SK-N-SH (cell line): Measurements from ENCODE around the gene CABP5. TPM values are rescaled to one million over a fixed set of nuclear protein-coding genes. Genes with fewer than 3 reads are reported as not detected.

Experiments
- CTCF ChIA-PET: fragments of 300-600, 350-600 bp; formaldehyde crosslinking; extraction: SDS; loops from one replicate; lab custom pipeline; 2021; lab: Yijun Ruan, JAX
- POLR2A ChIA-PET: fragments of 350-600 bp; sonication (Branson Sonifier 250); formaldehyde crosslinking; extraction: SDS; loops from one replicate; lab custom pipeline; 2020; ENCODE audit warnings: antibody characterized with exemption, inconsistent platforms; lab: Yijun Ruan, JAX
- DNase-seq: peaks from one replicate; pipeline ENCODE4 v3.0.0; 2012
- H2AFZ ChIP-seq: fragments of 200-600 bp; sonication (generic); 2 replicates; pipeline ENCODE4 v1.8.1; 2016; ENCODE audit warnings: antibody characterized with exemption, mild to moderate bottlenecking, low read depth
- H3F3A ChIP-seq: fragments of 200-600 bp; sonication (generic); replicated peaks from 2 replicates; pipeline ENCODE3; 2016; ENCODE audit warnings: antibody characterized with exemption, mild to moderate bottlenecking; ENCODE audit not compliant: insufficient read depth
- H3K27ac ChIP-seq, 2 experiments: fragments of 200-500 bp in 1 of 2; fragments of 200-600 bp in 1 of 2; sonication (Bioruptor generic) in 1 of 2; sonication (generic), shearing (Covaris generic) in 1 of 2; 2 replicates each; pipeline versions ENCODE4 v1.5.1 to v1.6.1; 2014 to 2016; ENCODE audit warnings: low read depth in 2 of 2, inconsistent platforms in 1 of 2, low read length in 1 of 2, mild to moderate bottlenecking in 1 of 2, mixed read lengths in 1 of 2
- H3K27me3 ChIP-seq: fragments of 200-600 bp; sonication (generic), shearing (Covaris generic); 2 replicates; pipeline ENCODE4 v1.6.1; 2016; ENCODE audit warnings: mixed run types; ENCODE audit not compliant: insufficient read depth
- H3K36me3 ChIP-seq, 2 experiments: fragments of 200-500 bp in 1 of 2; fragments of 200-600 bp in 1 of 2; sonication (Bioruptor generic) in 1 of 2; sonication (generic) in 1 of 2; replicated peaks in 1 of 2; 2 replicates each; pipeline versions ENCODE3 to v1.5.1; 2014 to 2016; ENCODE audit warnings: low read length in 1 of 2, mild to moderate bottlenecking in 1 of 2; ENCODE audit not compliant: insufficient read depth in 2 of 2, control insufficient read depth in 1 of 2
- H3K4me1 ChIP-seq, 2 experiments: fragments of 200-500 bp in 1 of 2; fragments of 200-600 bp in 1 of 2; sonication (Bioruptor generic) in 1 of 2; sonication (generic), shearing (Covaris generic) in 1 of 2; 2 replicates each; pipeline versions ENCODE4 v1.5.1 to v1.6.1; 2014 to 2016; ENCODE audit warnings: low read depth in 1 of 2, low read length in 1 of 2, mixed run types in 1 of 2; ENCODE audit not compliant: insufficient read depth in 2 of 2, control insufficient read depth in 1 of 2
- H3K4me2 ChIP-seq: fragments of 200-600 bp; sonication (generic), shearing (Covaris generic); 2 replicates; pipeline ENCODE4 v1.6.1; 2017; ENCODE audit warnings: mixed run types
- H3K4me3 ChIP-seq, 2 experiments: fragments of 200-500 bp in 1 of 2; fragments of 200-600 bp in 1 of 2; sonication (Bioruptor generic) in 1 of 2; sonication (generic), shearing (Covaris generic) in 1 of 2; 2 replicates each; pipeline versions ENCODE4 v1.5.1 to v1.8.1; 2014 to 2016; ENCODE audit warnings: low read depth in 2 of 2, inconsistent platforms in 1 of 2, low read length in 1 of 2, mild to moderate bottlenecking in 1 of 2, mixed read lengths in 1 of 2, moderate library complexity in 1 of 2
- H3K79me2 ChIP-seq: fragments of 200-600 bp; sonication (generic); 2 replicates; pipeline ENCODE4 v1.8.1; 2017; ENCODE audit warnings: mild to moderate bottlenecking; ENCODE audit not compliant: insufficient read depth
- H3K9ac ChIP-seq: fragments of 200-600 bp; sonication (generic); 2 replicates; pipeline ENCODE4 v1.6.1; 2017; ENCODE audit warnings: mixed run types
- H3K9me2 ChIP-seq: fragments of 200-600 bp; sonication (generic); 2 replicates; pipeline ENCODE4 v1.6.1; 2017; ENCODE audit warnings: mixed run types
- H3K9me3 ChIP-seq: fragments of 200-600 bp; sonication (generic); 2 replicates; pipeline ENCODE4 v1.6.1; 2017; ENCODE audit warnings: mixed run types, mild to moderate bottlenecking, moderate library complexity
- H4K20me1 ChIP-seq: fragments of 200-600 bp; sonication (generic); 2 replicates; pipeline ENCODE4 v1.6.1; 2017; ENCODE audit warnings: mild to moderate bottlenecking, mixed run types; ENCODE audit not compliant: insufficient read depth
- EZH2phosphoT487 ChIP-seq: fragments of 200-600 bp; sonication (generic); IDR thresholded peaks from 2 replicates; pipeline ENCODE4 v1.6.1; 2017; ENCODE audit warnings: low read depth, mixed run types, mild to moderate bottlenecking, antibody characterized with exemption, moderate library complexity, borderline replicate concordance
- FOXJ3 ChIP-seq: sonication (generic); formaldehyde crosslinking; IDR thresholded peaks from 2 replicates; pipeline ENCODE4 v1.5.1; 2020; ENCODE audit warnings: mild to moderate bottlenecking, missing genetic modification reagents
- NFIC ChIP-seq: IDR thresholded peaks from 2 replicates; pipeline ENCODE4 v1.4.0; 2012; ENCODE audit warnings: borderline replicate concordance
- POLR2AphosphoS5 ChIP-seq: IDR thresholded peaks from 2 replicates; pipeline ENCODE4 v1.6.1; 2012; ENCODE audit warnings: low read depth, low read length
- RCOR1 ChIP-seq: fragments of 150-350 bp; IDR thresholded peaks from 2 replicates; pipeline ENCODE4 v1.6.1; 2017; ENCODE audit warnings: antibody characterized with exemption, low read length
- REST ChIP-seq: IDR thresholded peaks from 2 replicates; pipeline ENCODE4 v1.6.1; 2012; ENCODE audit warnings: mild to moderate bottlenecking, low read depth, low read length, moderate library complexity
- RFX5 ChIP-seq: IDR thresholded peaks from 2 replicates; pipeline ENCODE4 v1.6.1; 2012; ENCODE audit warnings: mild to moderate bottlenecking, improper control_type of control experiment, low read length
- RXRA ChIP-seq: IDR thresholded peaks from 2 replicates; pipeline ENCODE4 v1.4.0; 2012; ENCODE audit warnings: low read depth, mild to moderate bottlenecking, borderline replicate concordance
- SIN3A ChIP-seq: IDR thresholded peaks from 2 replicates; pipeline ENCODE4 v1.6.1; 2012; ENCODE audit warnings: low read depth, mild to moderate bottlenecking, low read length, moderate library complexity, borderline replicate concordance
- USF1 ChIP-seq: IDR thresholded peaks from 2 replicates; pipeline ENCODE4 v1.4.0; 2012; ENCODE audit warnings: low read depth, borderline replicate concordance
- ZBTB33 ChIP-seq: IDR thresholded peaks from 2 replicates; pipeline ENCODE4 v1.4.0; 2012; ENCODE audit warnings: low read depth, borderline replicate concordance
- WGBS: methylation state at CpG from one replicate; pipeline ENCODE4 v1.1.6; 2017; ENCODE audit warnings: low lambda C conversion rate; 5-methylcytosine and 5-hydroxymethylcytosine counted together
- polyA plus RNA-seq, 3 experiments: library from polyadenylated mRNA; depleted of rRNA; stranded (reverse); fragments of >200 nt; gene quantifications; 2 replicates each; pipeline ENCODE4 v1.2.3, GENCODE V29; 2012

CABP5 gene
- polyA plus RNA-seq, 1 of the 3 experiments (the other 2 are of a cell fraction): not detected

GRCh38 chr19:48064509-48064908, 20.6 kb upstream of the CABP5 start:
- H3K4me2 ChIP-seq: no peak overlapping the region
- TF ChIP-seq REST (no peak), USF1 (no peak), EZH2phosphoT487 (no peak), SIN3A (no peak), ZBTB33 (no peak)
- peaks cover 19% of the 10 kb centered on the region for H3K27me3 ChIP-seq
- ChIA-PET CTCF (no interaction called here), POLR2A (no interaction called here)
- WGBS: 50% methylated on average over 2 of the region's 2 CpGs
- H3K9ac ChIP-seq: no peak overlapping the region
- no peak overlapping the region for H3K27ac ChIP-seq
- H3K9me2 ChIP-seq: no peaks in the 10 kb centered on the region
- DNase-seq: no peak
- H2AFZ ChIP-seq: no peak overlapping the region
- no peaks in the 10 kb centered on the region for H3F3A ChIP-seq
- no peak overlapping the region for H3K4me3 ChIP-seq
- no peaks in the 10 kb centered on the region for H4K20me1 ChIP-seq
- no peaks in the 10 kb centered on the region for H3K79me2 ChIP-seq
- no peaks in the 10 kb centered on the region for H3K36me3 ChIP-seq
- no peaks in the 10 kb centered on the region for H3K4me1 ChIP-seq
- H3K9me3 ChIP-seq: no peaks in the 10 kb centered on the region

GRCh38 chr19:48061401-48062344, 17.8 kb upstream of the CABP5 start:
- no peak overlapping the region for H3K27ac ChIP-seq
- POLR2A ChIA-PET: no interaction called here
- H3F3A ChIP-seq: no peaks in the 10 kb centered on the region
- CTCF ChIA-PET: interaction anchor here (1.2 kb wide), 1 partner anchor 45 kb away, joined by 3 read pairs; no protein-coding TSS in a partner anchor
- no peaks in the 10 kb centered on the region for H3K79me2 ChIP-seq
- no peak overlapping the region for H3K9ac ChIP-seq
- DNase-seq: no peak
- no peak overlapping the region for H2AFZ ChIP-seq
- H3K9me2 ChIP-seq: no peaks in the 10 kb centered on the region
- no peak overlapping the region for H3K4me2 ChIP-seq
- no peak overlapping the region for H3K4me3 ChIP-seq
- 46% methylated on average over 29 of the region's 37 CpGs for WGBS
- H3K27me3 ChIP-seq: peaks cover 33% of the 10 kb centered on the region
- H3K4me1 ChIP-seq: no peaks in the 10 kb centered on the region
- H4K20me1 ChIP-seq: no peaks in the 10 kb centered on the region
- no peaks in the 10 kb centered on the region for H3K36me3 ChIP-seq
- H3K9me3 ChIP-seq: no peaks in the 10 kb centered on the region
- no peak for TF ChIP-seq REST
- no peak for TF ChIP-seq RFX5
- no peak for TF ChIP-seq RCOR1
- TF ChIP-seq ZBTB33: no peak
- TF ChIP-seq FOXJ3 (CRISPR knock-in tag): no peak
- TF ChIP-seq NFIC: no peak
- no peak for TF ChIP-seq RXRA
- TF ChIP-seq POLR2AphosphoS5: no peak
